HG03571 (cell line): ENCODE data around the gene ANXA8.
"Not testable (repeated sequence)": the region's sequence is repeated elsewhere in the genome, so short reads cannot be mapped to it uniquely, and the experiment has no call there.

Experiments used
- ATAC-seq: cut with Tn5 transposase; IDR thresholded peaks from one replicate; pipeline ENCODE4 v1.9.1; 2021; ENCODE audit not compliant: unreplicated experiment

The ANXA8 gene

DNA sequence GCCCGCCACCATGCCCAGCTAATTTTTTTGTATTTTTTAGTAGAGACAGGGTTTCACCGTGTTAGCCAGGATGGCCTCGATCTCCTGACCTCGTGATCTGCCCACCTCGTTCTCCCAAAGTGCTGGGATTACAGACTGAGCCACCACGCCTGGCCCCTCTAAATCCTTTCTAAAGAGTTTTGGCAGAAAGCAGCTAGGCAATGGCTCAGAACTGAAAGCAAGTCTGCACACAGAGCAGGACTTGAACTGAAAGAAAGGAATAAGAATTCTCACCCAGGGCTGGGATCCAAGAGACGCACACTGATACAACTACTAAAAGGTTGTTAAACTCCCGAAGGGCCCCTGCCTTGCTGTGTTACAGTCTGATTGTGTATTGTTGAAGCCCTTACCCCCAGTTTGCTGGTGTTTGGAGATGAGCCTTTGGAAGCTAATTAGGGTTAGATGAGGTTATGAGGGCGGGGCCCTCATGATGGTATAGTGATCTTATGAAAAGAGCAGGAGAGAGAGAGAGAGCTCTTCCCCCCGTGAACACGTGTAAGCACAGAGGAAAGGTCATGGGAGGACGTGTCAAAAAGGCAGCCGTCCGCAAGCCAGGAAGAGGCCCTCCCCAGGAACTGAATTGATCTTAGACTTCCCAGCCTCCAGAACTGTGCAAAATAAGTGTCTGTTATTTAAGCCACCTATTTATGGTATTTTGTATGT, 18.5 kb downstream of the ANXA8 start:
- not testable (repeated sequence) for ATAC-seq

DNA sequence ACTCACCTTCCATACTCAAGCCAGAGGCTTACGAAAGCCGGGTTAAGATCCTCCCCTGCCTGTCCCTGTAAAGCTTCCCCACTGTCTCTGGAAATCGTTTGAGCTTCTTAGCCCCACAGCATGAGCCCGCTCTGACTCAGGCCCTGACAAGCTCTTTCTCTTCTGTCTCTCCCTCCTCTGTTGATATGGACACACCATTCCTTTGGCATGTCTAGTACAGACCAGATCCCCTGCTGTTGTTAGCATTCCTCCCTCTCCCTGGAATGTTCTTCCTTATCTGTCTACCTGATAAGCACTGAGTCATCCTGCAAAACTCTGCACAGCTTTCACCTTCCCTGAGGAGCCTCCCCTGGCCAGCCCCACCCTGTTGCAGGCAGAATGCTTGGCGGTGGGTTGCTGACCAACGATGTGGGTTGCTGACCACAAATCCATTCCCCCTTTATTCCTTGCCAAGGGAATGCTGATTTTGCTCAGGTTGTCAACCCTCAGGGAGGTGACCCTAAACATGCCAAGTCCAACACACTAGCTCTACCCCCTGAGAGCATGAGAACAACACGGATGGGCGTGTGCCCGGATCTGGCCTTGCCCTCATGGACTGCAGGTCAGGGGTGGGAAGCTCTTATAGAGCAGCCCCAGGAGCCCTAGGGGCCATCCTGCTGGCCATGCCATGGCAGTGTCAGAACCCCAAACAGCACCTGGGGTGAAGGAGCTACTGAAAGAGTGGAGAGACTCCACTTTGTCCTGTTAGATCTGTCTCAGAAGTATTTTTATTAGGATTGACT, 21.1 kb downstream of the ANXA8 start:
- ATAC-seq, result not testable (repeated sequence)

DNA sequence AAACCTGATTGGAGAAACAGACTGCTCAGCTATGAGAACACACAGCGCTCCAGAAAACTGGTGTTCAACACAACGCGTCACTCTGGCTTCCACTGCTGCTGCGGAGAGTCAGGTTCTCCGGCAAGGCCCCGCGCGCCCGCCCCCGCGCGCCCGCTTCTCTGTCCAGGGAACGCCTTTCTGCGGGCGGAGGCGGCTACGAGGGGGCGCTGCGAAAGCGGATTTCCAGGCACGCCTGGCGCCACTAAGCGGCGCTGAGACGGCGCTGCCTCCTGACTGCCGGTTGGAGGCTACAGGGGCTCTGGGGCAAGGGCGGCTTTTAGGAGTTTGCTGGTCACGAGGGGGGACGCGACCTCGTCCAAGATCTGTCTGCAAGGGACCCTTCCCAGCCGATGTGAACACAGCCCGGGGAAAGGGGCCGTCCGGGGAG, 22.6 kb downstream of the ANXA8 start:
- ATAC-seq, result not testable (repeated sequence)

DNA sequence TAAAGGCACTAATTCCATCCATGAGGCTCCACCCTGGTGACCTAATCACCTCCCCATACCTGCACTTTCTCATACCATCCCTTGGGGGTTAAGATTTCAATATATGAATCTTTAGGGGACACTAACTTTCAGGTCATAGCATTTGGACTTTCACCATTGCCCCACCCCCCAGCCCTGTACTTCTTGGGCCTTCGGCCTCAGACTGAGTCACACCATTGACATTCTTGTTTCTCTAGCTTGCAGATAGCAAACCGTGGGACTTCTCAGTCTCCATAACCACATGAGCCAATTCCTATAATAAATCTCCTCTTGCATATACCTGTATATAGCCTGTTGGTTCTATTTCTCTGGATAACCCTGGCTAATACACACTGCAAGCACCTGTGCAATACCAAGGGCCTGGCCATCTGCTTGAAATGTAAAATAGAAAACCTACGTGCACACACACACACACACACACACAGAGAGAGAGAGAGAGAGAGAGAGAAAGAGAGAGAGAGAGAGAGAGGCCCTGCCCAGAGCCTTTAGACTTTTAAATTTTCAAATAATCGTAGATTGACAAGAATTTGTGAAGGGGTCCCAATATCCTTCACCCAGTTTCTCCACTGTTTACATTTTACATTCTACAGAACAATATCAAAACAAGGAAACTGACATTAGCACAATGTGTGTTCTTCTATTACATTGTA, 25.3 kb downstream of the ANXA8 start:
- ATAC-seq, result no peak

DNA sequence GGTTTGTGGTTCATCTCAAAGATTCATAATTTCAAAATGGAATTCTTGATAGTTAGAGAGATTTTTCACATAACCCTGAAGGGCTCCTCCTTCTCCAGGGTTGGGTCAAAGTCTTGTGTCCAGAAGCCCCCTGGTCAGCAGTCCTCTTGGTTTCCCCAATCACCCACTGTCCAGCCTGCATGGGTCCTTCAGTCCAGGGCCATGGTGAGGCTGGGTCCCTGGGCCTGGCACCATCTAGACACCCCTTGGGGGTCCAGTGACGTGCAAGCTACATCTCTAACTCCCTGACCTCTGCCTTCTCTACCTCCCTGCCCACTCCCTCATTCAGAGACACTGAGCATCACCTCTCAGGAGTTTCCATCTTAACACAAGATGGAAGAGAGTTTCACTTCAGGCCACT, 26.1 kb downstream of the ANXA8 start:
- no peak for ATAC-seq

DNA sequence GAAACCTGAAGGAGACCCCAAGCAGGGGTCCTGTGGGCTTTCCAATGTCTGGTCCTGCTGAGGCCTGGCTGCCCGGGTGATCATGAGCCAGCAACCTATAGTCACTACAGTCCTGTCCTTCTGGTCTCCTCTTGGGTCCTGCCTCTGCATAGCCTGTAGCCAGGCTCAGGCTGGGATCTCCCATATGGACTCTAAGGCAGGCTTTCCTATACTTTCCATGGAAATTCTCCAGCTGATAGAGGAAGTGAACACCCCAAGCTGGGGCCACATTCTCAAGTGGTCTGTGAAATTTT, 26.4 kb downstream of the ANXA8 start:
- ATAC-seq, result no peak

DNA sequence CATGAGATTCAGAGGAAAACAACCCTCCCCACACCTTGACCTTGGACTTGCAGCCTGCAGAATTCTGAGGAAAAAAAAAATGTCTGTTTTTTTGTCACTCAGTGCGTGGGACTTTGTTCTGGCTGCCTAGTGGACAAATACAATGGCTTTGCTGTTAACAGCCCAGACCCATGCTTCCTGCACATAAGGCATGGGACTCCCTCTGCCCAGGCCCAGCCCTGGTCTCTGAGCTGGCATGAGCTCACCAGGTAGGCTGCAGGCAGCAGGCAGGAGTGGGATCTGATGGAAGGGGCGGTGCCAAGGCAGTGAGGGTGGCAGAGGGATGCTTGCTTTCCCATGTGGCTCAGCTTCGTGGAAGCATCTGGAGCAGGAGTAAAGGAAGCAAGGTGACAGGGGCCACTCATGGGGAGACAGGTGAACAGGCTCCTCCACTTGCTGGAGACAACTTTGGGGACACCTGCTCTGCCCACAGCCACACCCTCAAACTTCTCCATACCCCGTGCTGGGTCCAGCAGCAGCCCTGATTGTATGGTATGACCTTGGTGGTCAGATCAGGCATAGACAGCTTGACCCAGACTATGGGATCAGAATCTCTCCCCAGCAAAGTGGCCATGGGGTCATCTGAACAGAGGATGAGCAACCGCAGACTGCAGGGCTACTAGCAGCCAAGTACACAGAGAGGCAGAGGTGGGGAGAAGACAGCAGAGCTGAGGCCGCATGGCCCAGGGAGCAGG, 27.0 kb downstream of the ANXA8 start:
- ATAC-seq, result no peak

DNA sequence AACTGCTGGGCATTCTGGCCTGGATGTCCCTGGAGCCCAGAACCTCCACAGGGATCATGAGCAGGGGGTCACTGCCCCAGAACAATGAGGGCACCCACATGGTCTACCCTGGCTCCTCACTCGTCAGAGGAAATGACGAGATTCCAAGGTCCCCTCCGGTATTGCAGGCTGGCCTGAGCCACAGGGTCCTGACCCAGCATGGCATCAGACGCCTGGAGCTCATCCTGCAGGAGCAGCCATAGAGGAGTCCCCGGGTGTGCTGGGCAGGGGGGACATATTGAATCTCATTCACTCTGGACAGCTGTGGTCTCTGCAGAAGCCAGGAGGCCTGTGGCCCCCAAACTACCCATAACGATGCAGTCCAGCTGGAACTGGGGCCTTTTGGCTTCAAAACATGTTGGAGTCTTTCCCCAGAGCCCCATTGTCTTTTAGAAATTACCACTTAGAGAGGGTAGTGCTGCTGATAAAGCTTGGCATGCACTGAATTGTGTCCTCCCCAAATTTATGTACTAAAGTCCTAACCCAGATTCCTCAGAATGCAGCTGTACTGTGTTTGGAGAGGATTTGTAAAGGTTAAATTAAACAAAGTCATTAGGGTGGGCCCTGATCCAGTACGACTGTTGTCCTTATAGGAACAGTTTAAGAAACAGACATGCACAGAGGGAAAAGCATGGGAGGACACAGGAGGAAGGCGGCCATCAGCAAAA, 27.7 kb downstream of the ANXA8 start:
- no peak for ATAC-seq

DNA sequence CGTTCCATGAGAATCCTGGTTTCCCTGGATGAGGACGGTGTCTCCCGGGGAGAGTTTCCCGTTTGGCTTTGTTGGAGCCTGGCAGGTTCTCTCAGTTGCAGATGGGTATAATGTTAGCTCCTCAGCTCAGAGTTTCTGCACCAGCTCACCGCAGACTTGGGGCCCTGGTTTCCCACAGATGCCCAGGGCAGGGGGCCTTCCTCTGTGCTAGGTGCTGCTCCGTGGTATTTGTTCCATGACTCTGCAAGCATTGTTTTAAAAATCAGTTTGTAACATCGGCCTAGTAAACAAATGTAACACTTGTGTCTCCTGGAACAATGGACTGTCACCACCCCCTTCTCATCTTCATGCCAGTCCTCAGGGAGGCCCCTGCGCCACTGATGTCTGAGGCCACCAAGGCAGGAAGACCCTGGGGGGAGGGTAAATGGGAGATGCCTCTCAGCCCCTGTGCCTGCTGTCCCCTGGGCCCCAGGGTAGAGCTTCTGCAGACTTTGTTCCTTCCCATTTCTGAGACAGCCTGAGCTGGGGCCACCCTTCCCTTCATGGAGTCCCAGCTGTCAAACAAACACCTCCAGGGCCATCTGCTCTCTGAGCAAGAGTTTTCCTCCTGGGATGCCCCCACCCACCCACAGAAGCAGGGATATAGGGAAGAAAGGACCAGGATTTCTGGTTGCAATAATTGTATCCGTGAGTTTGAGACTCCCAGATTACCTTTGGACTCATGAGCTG, 28.4 kb downstream of the ANXA8 start:
- not testable (repeated sequence) for ATAC-seq

DNA sequence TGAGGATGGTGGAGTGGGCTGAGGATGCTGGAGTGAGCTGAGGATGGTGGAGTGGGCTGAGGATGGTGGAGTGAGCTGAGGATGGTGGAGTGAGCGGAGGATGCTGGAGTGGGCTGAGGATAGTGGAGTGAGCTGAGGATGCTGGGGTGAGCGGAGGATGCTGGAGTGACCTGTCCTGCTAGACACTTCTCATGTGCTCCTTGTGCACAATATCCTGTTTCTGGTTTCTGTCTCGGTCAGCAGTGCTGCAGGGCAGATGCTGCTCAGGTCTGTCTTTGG, 29.2 kb downstream of the ANXA8 start:
- no peak for ATAC-seq

DNA sequence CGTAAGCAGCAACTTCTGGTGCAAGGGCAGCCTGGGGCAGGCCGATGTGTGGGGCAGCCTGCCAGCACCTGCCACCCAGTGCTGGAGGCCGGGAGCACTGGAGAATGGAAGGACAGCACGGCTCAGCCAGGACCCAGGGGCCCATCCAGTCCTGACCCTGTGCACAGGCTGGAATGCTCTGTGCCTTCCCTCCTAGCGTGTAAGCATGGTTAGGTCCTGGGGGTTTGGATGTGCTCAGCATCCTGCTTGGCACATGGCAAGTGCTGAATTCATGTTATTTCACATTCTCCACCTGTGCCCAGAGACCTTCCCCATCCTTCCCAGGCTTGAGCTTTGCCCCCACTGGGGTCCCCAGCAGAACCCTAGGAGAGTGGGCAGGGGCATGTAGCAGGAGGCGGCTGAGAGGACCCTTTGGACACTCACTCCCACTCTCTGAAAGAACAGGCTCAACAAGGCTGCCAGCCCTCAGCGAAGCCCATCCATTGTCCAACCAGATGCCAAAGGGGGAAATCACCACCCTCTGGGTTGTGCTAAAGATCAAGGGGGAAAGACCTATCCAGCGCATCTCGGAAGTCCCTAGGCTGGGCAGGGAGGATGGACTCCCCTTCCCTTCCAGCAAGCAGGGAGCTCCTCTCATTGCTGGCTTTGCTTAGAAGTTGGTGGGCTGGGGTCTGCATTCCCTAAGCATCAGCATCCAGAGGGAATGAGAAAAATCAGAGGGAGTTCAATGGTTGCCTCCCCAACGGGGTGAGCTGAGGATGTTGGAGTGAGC, 29.7 kb downstream of the ANXA8 start:
- no peak for ATAC-seq

DNA sequence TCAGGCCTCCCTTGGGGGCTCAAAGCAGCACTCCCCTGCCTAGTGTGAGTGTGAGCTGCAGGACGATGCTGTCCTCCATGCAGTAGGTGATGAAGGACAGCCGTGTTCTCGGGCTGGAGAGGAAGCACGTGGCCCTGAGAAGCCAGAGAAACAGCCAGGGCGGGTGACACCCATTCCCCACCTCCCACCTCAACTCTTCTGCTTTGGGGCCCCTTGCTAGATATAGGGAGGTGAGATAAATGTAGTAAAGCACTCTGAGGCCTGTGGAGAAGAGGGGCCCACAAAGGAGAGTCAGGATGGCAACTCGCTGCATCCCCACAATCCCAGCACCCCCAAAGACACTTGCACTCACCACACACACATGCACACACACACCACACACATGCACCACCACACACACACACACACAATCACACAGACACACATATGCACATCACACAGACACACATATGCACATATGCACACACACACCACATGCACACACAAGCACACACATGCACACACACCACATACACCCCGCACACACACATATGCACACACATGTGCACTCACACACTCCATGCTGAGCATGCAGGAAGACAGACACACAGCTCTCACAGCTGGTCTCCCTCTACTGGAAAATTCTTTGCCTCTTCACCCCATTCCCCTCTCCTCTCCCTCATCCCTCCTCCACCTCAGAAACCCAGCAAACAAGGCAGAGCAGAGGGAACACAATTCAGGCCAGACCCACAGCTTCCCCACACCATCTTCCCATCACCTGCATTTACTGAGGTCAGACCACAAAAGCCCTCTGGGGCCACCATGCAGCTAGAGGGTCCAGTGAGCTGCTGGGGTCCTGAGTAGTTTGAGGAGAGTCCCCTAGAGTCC, 30.5 kb downstream of the ANXA8 start:
- ATAC-seq, result no peak

DNA sequence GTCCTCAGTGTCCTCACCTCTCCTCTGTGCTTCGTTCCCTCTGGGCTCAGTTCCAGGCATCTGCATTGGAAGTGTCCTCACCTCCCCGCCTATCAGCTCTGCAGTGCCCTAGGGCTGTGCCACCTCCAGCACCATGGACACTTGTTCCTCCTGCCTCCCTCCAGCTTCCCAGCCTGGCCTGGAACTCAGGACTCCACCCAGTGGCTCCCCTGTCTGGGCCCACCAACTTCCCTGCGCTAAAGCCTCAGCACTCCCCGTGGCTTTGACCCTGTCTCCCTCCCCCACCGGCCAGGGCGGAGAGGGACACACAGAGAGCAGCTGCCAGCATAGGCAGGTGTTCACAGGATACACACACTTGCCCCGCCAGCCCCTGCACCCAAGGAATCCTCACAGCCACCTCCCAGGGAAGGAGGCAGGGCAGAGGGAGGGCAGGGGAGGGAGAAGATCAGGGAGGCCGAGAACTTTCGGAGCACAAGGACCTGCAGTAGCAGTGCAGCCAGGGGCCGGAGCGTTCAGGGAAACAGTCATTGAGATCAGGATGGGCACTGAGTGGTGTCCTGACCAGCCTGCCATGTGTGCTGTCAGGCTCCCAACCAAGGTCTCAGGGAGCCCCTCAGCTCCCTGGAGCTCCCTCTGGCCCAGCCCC, 31.3 kb downstream of the ANXA8 start:
- no peak for ATAC-seq

DNA sequence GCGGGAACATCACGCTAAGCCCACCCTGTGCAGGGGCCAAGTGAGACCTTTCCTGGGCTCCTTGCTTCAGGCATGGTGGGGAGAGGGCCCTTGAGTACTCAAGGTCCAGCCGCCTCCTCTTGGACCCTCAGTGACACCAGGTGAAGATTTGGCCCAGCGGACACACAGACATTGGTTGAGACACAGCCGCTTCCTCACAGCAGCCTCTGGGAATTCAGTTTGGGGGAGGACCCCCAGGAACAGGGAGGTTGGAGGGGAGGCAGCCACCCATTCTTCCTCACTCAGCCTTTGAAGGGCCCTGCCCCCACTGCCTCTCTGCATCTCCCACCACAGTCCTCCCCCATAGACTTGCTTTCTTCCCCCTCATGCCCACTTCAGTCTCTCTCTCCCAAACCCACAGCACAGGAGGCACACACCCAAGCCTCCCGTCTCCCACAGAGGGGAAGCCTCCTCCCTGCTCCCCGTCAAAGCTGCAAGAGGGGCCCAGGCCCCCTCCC, 31.9 kb downstream of the ANXA8 start:
- ATAC-seq, result no peak

DNA sequence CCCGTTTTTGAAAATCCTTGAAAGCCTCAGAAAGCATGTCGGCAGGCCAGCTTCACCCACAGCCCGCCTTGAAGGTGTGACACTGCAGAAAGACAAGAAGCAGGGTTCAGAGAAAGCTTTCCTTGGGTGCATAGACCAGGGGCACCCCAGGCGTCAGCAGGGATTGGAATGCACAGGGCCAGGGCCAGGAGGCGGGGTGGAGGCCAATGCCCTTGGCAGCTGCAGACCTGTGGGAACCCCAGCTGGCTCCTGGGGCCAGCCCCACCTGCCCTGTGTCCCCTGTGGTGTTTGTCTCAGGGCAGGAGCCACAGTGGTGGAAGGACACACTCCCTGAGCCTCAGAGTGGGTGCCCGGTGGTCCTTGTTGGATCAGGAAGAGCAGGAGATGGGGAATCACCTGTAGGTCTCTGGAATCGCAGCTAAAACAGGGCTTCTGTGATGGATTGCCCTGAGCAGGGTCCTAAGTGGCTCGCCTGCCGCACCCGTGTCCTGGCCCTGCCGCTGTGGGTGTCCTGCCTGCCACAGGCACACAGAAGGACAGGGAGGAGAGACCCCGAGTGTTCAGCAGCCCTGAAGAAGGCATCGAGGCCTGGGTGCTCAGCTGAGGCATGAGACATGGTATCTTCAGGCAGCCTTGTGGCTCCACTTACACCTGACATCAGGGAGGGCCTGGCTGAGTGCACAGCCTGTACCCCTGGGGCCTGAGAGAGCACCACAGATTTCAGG, 32.5 kb downstream of the ANXA8 start:
- no peak for ATAC-seq

DNA sequence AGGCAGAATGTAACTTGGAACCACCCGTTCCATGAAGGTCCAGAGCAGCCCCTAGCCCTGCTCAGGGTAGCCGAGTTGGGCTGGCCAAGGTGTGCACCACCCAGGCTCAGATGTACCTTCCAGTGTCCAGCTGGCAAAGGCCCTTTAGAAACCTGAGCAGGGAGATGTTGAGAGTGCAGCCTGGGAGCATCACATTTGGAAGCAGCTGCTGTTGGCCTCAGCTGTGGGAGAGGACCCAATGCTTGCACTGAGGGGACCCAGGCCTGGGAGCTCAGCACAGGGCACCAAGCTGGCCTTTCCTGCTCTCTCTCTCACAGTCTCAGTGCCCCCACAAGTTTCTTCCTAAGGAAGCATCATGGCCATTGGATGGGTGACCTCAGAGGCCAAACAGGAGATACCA, 33.5 kb downstream of the ANXA8 start:
- no peak for ATAC-seq

DNA sequence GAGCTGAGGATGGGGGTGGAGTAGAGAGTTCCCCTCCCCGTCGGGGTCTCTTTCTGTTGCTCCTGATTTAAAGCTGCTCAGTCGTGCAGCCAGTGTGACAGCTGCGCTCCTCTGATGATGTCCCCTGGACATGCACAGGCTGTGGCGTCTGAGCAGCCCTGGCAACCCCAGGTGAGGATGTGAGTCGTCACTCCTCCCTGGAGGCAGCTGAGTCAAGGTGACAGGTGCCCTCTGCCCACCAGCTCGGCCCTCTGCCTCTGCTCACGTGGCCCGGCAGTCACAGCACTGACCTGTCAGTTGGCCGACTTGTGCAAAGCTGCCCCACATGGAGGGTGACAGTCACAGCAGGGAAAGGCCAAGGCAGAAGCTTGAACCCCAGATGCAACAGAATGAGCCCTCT, 33.9 kb downstream of the ANXA8 start:
- ATAC-seq, result no peak
